Gastroesophageal sphincter (tissue), 3 donors: ENCODE measurements around the gene TNNT2.

Experiments
- POLR2AphosphoS5 ChIP-seq: sonication (generic); formaldehyde crosslinking; IDR thresholded peaks from one replicate; pipeline ENCODE4 v1.6.1; 2017; ENCODE audit warnings: antibody characterized with exemption
- TF ChIP-seq, protein P1 (sequence below), 4 experiments: fragments of 200-600 bp in 2 of 4; fragments of 450-650 bp in 2 of 4; sonication (generic) in 1 of 4; IDR thresholded peaks; one replicate each; pipeline ENCODE4 v1.5.1; 2017 to 2019; ENCODE audit warnings: antibody characterized with exemption in 4 of 4, mild to moderate bottlenecking in 2 of 4, moderate library complexity in 2 of 4

DNA sequence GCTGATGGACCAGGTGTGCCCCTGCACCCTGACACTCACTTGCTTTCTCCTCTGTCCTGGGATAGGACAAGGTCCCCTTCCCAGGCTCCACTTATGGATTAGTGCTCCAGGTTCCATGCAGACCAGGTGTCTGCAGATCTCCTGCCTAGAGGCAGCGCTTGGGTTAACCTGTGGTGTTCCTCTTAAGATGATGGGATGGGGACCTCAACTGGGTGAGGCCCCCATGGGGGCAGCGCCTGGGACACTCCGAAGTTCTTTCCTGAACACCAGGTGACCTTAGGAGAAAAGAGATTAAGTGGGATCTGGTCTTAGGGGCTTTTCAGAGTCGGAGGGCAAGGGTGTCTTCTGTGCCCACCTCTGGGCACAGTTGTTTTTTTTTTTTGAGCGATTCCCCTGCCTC, 21.2 kb downstream of the TNNT2 start:
- TF ChIP-seq POLR2AphosphoS5, result no peak
- TF ChIP-seq, protein P1, sequence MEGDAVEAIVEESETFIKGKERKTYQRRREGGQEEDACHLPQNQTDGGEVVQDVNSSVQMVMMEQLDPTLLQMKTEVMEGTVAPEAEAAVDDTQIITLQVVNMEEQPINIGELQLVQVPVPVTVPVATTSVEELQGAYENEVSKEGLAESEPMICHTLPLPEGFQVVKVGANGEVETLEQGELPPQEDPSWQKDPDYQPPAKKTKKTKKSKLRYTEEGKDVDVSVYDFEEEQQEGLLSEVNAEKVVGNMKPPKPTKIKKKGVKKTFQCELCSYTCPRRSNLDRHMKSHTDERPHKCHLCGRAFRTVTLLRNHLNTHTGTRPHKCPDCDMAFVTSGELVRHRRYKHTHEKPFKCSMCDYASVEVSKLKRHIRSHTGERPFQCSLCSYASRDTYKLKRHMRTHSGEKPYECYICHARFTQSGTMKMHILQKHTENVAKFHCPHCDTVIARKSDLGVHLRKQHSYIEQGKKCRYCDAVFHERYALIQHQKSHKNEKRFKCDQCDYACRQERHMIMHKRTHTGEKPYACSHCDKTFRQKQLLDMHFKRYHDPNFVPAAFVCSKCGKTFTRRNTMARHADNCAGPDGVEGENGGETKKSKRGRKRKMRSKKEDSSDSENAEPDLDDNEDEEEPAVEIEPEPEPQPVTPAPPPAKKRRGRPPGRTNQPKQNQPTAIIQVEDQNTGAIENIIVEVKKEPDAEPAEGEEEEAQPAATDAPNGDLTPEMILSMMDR (IDR thresholded peaks at IDR 0.05), result no peak
